ENCODE data around the gene PGM1. TPM values are rescaled to one million over a fixed set of nuclear protein-coding genes. Genes with fewer than 3 reads are reported as not detected.

The PGM1 gene
- total RNA-seq, 1 experiment from 2014 or later = 23.0 TPM

GRCh38 chr1:63630666-63631065 lies 37.5 kb downstream of the PGM1 start:
- DNase-seq (ENCODE audit: extremely low read depth, low read depth) = no peak

- DNase-seq (ENCODE audit: extremely low read depth, low read depth) = no peak
Measured at GRCh38 chr1:63632110-63632509, 38.9 kb downstream of the PGM1 start.

GRCh38 chr1:63633281-63633680 lies 40.1 kb downstream of the PGM1 start:
- DNase-seq (ENCODE audit: extremely low read depth, low read depth) = no peak

- DNase-seq (ENCODE audit: extremely low read depth, low read depth) = no peak
Measured at GRCh38 chr1:63634471-63634870, 41.3 kb downstream of the PGM1 start.

GRCh38 chr1:63635681-63636080 lies 42.5 kb downstream of the PGM1 start:
- no peak for DNase-seq (ENCODE audit: extremely low read depth, low read depth)

- no peak for DNase-seq (ENCODE audit: extremely low read depth, low read depth)
Measured at GRCh38 chr1:63636192-63637105, 43.2 kb downstream of the PGM1 start.

GRCh38 chr1:63638471-63638870 lies 45.3 kb downstream of the PGM1 start:
- DNase-seq (ENCODE audit: extremely low read depth, low read depth) = no peak

GRCh38 chr1:63638875-63639274 lies 45.7 kb downstream of the PGM1 start:
- no peak for DNase-seq (ENCODE audit: extremely low read depth, low read depth)

- no peak for DNase-seq (ENCODE audit: extremely low read depth, low read depth)
Measured at GRCh38 chr1:63640633-63641567, 47.7 kb downstream of the PGM1 start.

- no peak for DNase-seq (ENCODE audit: extremely low read depth, low read depth)
Measured at GRCh38 chr1:63641615-63642014, 48.4 kb downstream of the PGM1 start.

- DNase-seq (ENCODE audit: extremely low read depth, low read depth) = no peak
Measured at GRCh38 chr1:63642901-63643300, 49.7 kb downstream of the PGM1 start.

- no peak for DNase-seq (ENCODE audit: extremely low read depth, low read depth)
Measured at GRCh38 chr1:63643517-63643916, 50.3 kb downstream of the PGM1 start.

- DNase-seq (ENCODE audit: extremely low read depth, low read depth) = no peak
Measured at GRCh38 chr1:63643926-63644325, 50.7 kb downstream of the PGM1 start.

- DNase-seq (ENCODE audit: extremely low read depth, low read depth) = no peak
Measured at GRCh38 chr1:63645317-63645716, 52.1 kb downstream of the PGM1 start.

GRCh38 chr1:63648689-63649088 lies 55.5 kb downstream of the PGM1 start:
- DNase-seq (ENCODE audit: extremely low read depth, low read depth) = no peak

GRCh38 chr1:63651161-63651701 lies 58.0 kb downstream of the PGM1 start:
- DNase-seq (ENCODE audit: extremely low read depth, low read depth) = no peak

GRCh38 chr1:63653976-63654375 lies 60.8 kb downstream of the PGM1 start:
- DNase-seq (ENCODE audit: extremely low read depth, low read depth) = no peak

- DNase-seq (ENCODE audit: extremely low read depth, low read depth) = no peak
Measured at GRCh38 chr1:63659448-63659847, 66.2 kb downstream of the PGM1 start.

GRCh38 chr1:63662056-63662836 lies 69.0 kb downstream of the PGM1 start:
- DNase-seq (ENCODE audit: extremely low read depth, low read depth) = no peak

- DNase-seq (ENCODE audit: extremely low read depth, low read depth) = no peak
Measured at GRCh38 chr1:63662841-63663240, 69.6 kb downstream of the PGM1 start.
